Karpas-422 (cell line): ENCODE measurements around the gene ZNF195. TPM values are rescaled to one million over a fixed set of nuclear protein-coding genes. Genes with fewer than 3 reads are reported as not detected.
A peak's percentile ranks its signal among the peaks of the same experiment; 100 is the strongest.
"Not testable (repeated sequence)": the region's sequence is repeated elsewhere in the genome, so short reads cannot be mapped to it uniquely, and the experiment has no call there.

Experiments used
- DNase-seq: peaks from one replicate; pipeline ENCODE4 v3.0.0-alpha.2; 2015
- H2AFZ ChIP-seq: fragments of 200-600 bp; sonication (generic); 2 replicates; pipeline ENCODE4 v1.6.1; 2014; ENCODE audit warnings: antibody characterized with exemption, low read length, mixed read lengths
- H3K27ac ChIP-seq: fragments of 200-600 bp; sonication (generic); 2 replicates; pipeline ENCODE4 v1.5.1; 2014; ENCODE audit warnings: mild to moderate bottlenecking, low read length, moderate library complexity
- H3K27me3 ChIP-seq: fragments of 200-600 bp; sonication (generic); 2 replicates; pipeline ENCODE4 v1.6.1; 2014; ENCODE audit warnings: low read length, mixed read lengths
- H3K36me3 ChIP-seq: fragments of 200-600 bp; sonication (generic); 2 replicates; pipeline ENCODE4 v1.6.1; 2014; ENCODE audit warnings: low read length, mixed read lengths; ENCODE audit not compliant: insufficient read depth
- H3K4me1 ChIP-seq: fragments of 200-600 bp; sonication (generic); 2 replicates; pipeline ENCODE4 v1.6.1; 2014; ENCODE audit warnings: mild to moderate bottlenecking, low read length, mixed read lengths
- H3K4me2 ChIP-seq: fragments of 200-600 bp; sonication (generic); 2 replicates; pipeline ENCODE4 v1.6.1; 2014; ENCODE audit warnings: low read length, low read depth, mild to moderate bottlenecking; ENCODE audit not compliant: poor library complexity, severe bottlenecking
- H3K4me3 ChIP-seq: fragments of 200-600 bp; sonication (generic); 2 replicates; pipeline ENCODE4 v1.5.1; 2014; ENCODE audit warnings: mild to moderate bottlenecking, antibody characterized with exemption, low read length, mixed read lengths
- H3K79me2 ChIP-seq: fragments of 200-600 bp; sonication (generic); 2 replicates; pipeline ENCODE4 v1.6.1; 2014; ENCODE audit warnings: mild to moderate bottlenecking, low read length, mixed read lengths
- H3K9ac ChIP-seq: fragments of 200-600 bp; sonication (generic); 2 replicates; pipeline ENCODE4 v1.6.0; 2014; ENCODE audit warnings: low read length
- H3K9me2 ChIP-seq: fragments of 200-600 bp; sonication (generic), shearing (Covaris generic); replicated peaks from 2 replicates; pipeline ENCODE4 v1.6.0; 2014; ENCODE audit warnings: mild to moderate bottlenecking, low read length, moderate library complexity; ENCODE audit not compliant: insufficient read depth
- H3K9me3 ChIP-seq: fragments of 300-700, 200-600 bp; sonication (generic); 2 replicates; pipeline ENCODE4 v1.6.1; 2014; ENCODE audit warnings: low read length, mixed read lengths
- H4K20me1 ChIP-seq: fragments of 200-600 bp; sonication (generic); 2 replicates; pipeline ENCODE4 v1.6.1; 2014; ENCODE audit warnings: mild to moderate bottlenecking, antibody characterized with exemption, low read length, low read depth; ENCODE audit not compliant: insufficient read depth
- total RNA-seq: library from RNA; depleted of rRNA; stranded (reverse); fragments of >200 nt; shearing (Covaris generic); gene quantifications from 2 replicates; pipeline ENCODE4 v1.2.3, GENCODE V29; 2014; ENCODE audit warnings: low replicate concordance

ZNF195 gene
- total RNA-seq, 1 experiment from 2014 or later, result 79.6 TPM

- H2AFZ ChIP-seq, H3K9me2 ChIP-seq, H3K36me3 ChIP-seq, H4K20me1 ChIP-seq, H3K79me2 ChIP-seq, H3K9me3 ChIP-seq, DNase-seq, H3K4me2 ChIP-seq, H3K4me3 ChIP-seq, H3K27me3 ChIP-seq, H3K9ac ChIP-seq, H3K27ac ChIP-seq: not testable (repeated sequence)
- peaks cover 29% of the 10 kb centered on the region for H3K4me1 ChIP-seq
Measured at GRCh38 chr11:3420281-3421042, 41.5 kb upstream of the ZNF195 start.

GRCh38 chr11:3419496-3419895, 40.5 kb upstream of the ZNF195 start:
- H3K36me3 ChIP-seq, H3K27me3 ChIP-seq, H3K4me3 ChIP-seq, H3K27ac ChIP-seq, H3K9ac ChIP-seq, DNase-seq, H3K79me2 ChIP-seq, H4K20me1 ChIP-seq, H2AFZ ChIP-seq, H3K9me3 ChIP-seq, H3K9me2 ChIP-seq, H3K4me2 ChIP-seq: not testable (repeated sequence)
- H3K4me1 ChIP-seq, result peaks cover 28% of the 10 kb centered on the region

- peak; percentile 87 for DNase-seq
- not testable (repeated sequence) for H2AFZ ChIP-seq, H3K36me3 ChIP-seq, H4K20me1 ChIP-seq, H3K27ac ChIP-seq, H3K4me2 ChIP-seq, H3K9me2 ChIP-seq, H3K27me3 ChIP-seq, H3K9me3 ChIP-seq, H3K4me3 ChIP-seq, H3K9ac ChIP-seq, H3K79me2 ChIP-seq
- peaks cover 13% of the 10 kb centered on the region for H3K4me1 ChIP-seq
Measured at GRCh38 chr11:3417047-3417446, 38.1 kb upstream of the ZNF195 start.

GRCh38 chr11:3415301-3415700, 36.4 kb upstream of the ZNF195 start:
- not testable (repeated sequence) for H3K4me2 ChIP-seq, H3K9me2 ChIP-seq, H2AFZ ChIP-seq, H3K27me3 ChIP-seq, H3K79me2 ChIP-seq, H3K4me1 ChIP-seq, H4K20me1 ChIP-seq, H3K4me3 ChIP-seq, DNase-seq, H3K27ac ChIP-seq, H3K9me3 ChIP-seq, H3K36me3 ChIP-seq, H3K9ac ChIP-seq

- H3K4me3 ChIP-seq, H3K27ac ChIP-seq, H3K9me2 ChIP-seq, H3K4me1 ChIP-seq, H3K36me3 ChIP-seq, H2AFZ ChIP-seq, H3K4me2 ChIP-seq, DNase-seq, H3K79me2 ChIP-seq, H3K9ac ChIP-seq, H4K20me1 ChIP-seq, H3K9me3 ChIP-seq, H3K27me3 ChIP-seq: not testable (repeated sequence)
Measured at GRCh38 chr11:3413666-3414065, 34.7 kb upstream of the ZNF195 start.

- DNase-seq, result no peak
Measured at GRCh38 chr11:3412837-3413236, 33.9 kb upstream of the ZNF195 start.

GRCh38 chr11:3408722-3409121, 29.8 kb upstream of the ZNF195 start:
- H3K9ac ChIP-seq, H3K4me2 ChIP-seq, H3K79me2 ChIP-seq, H3K27ac ChIP-seq, H3K9me3 ChIP-seq, H3K27me3 ChIP-seq, H3K4me3 ChIP-seq, H3K36me3 ChIP-seq, H2AFZ ChIP-seq, H3K4me1 ChIP-seq, H3K9me2 ChIP-seq, H4K20me1 ChIP-seq: not testable (repeated sequence)
- DNase-seq, result peak; percentile 93

More at GRCh38 chr11:3412837-3413236, 33.9 kb upstream of the ZNF195 start:
- Histone ChIP-seq H3K36me3 (no peaks in the 10 kb centered on the region), H3K79me2 (no peaks in the 10 kb centered on the region), H3K4me3 (no peak overlapping the region), H3K27me3 (no peaks in the 10 kb centered on the region), H3K9me3 (no peaks in the 10 kb centered on the region), H3K9ac (no peak overlapping the region), H3K9me2 (no peaks in the 10 kb centered on the region), H4K20me1 (no peaks in the 10 kb centered on the region), H3K27ac (no peak overlapping the region), H3K4me2 (no peak overlapping the region), H2AFZ (no peak overlapping the region), H3K4me1 (peaks cover 4% of the 10 kb centered on the region)

GRCh38 chr11:3408058-3408605, 29.2 kb upstream of the ZNF195 start:
- not testable (repeated sequence) for H2AFZ ChIP-seq, H3K79me2 ChIP-seq, H3K4me1 ChIP-seq, H3K9me2 ChIP-seq, H3K27ac ChIP-seq, H3K4me3 ChIP-seq, H3K27me3 ChIP-seq, H4K20me1 ChIP-seq, DNase-seq, H3K4me2 ChIP-seq, H3K9ac ChIP-seq, H3K9me3 ChIP-seq, H3K36me3 ChIP-seq
